ENCODE results near the gene MUC2.

The MUC2 gene

GRCh38 chr11:1106387-1106786 is 31.7 kb downstream of the MUC2 start:
- H3K4me3 ChIP-seq (ENCODE audit: low read depth, low read length), result no peak overlapping the region
- H3K4me1 ChIP-seq, result no peaks in the 10 kb centered on the region
- no peaks in the 10 kb centered on the region for H3K27me3 ChIP-seq
- DNase-seq, result no peak
- H3K36me3 ChIP-seq, result no peaks in the 10 kb centered on the region
- H3K9me3 ChIP-seq, result no peaks in the 10 kb centered on the region
- no peak for TF ChIP-seq CTCF (IDR thresholded peaks at IDR 0.05; ENCODE audit: low read depth, low read length)

DNA sequence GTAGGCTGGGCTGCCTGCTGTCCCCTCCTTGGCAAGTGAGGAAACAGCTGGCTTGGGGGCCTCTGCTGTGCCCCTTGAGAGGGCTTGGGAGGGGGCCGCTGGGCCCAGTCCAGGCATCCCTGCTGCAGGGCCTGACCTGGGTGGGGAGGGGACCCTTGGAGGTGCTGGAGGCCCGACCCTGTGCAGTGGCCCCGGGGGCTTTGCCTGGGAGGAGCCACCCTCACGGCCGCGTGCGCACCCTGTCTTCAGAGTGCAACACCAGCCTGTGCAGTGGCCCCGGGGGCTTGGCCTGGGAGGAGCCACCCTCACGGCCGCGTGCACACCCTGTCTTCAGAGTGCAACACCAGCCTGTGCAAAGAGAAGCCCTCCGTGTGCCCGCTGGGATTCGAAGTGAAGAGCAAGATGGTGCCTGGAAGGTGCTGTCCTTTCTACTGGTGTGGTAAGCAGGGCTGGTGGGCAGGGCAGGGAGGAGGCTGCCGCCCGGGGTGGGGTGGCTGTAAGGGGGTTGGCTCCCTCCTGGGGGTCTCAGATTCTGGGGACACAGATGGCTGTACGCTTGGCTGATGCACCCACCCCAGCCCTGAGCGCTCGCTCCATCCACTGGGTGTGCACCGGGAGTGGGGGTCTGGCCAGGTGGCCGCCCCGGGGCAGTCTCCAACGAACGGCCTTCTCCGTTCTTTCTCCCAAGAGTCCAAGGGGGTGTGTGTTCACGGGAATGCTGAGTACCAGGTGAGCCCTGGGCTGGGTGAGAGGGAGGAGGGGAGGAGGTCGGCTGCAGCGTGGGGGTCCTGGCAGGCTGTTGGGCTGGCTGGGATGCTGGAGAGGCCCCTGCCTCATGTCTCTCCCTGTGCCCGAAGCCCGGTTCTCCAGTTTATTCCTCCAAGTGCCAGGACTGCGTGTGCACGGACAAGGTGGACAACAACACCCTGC is 32.9 kb downstream of the MUC2 start:
- no peaks in the 10 kb centered on the region for H3K9me3 ChIP-seq
- no peak for DNase-seq

GRCh38 chr11:1108246-1108900 is 33.7 kb downstream of the MUC2 start:
- Histone ChIP-seq H3K9me3 (no peaks in the 10 kb centered on the region), H3K4me1 (no peaks in the 10 kb centered on the region), H3K27me3 (no peaks in the 10 kb centered on the region), H3K36me3 (no peaks in the 10 kb centered on the region), H3K4me3 (ENCODE audit: low read depth, low read length) (no peak overlapping the region)
- DNase-seq, result no peak
- TF ChIP-seq CTCF (IDR thresholded peaks at IDR 0.05; ENCODE audit: low read depth, low read length), result no peak

More for the DNA sequence above, 32.9 kb downstream of the MUC2 start:
- no peaks in the 10 kb centered on the region for H3K4me1 ChIP-seq
- H3K4me3 ChIP-seq (ENCODE audit: low read depth, low read length), result no peak overlapping the region
- H3K36me3 ChIP-seq, result no peaks in the 10 kb centered on the region
- H3K27me3 ChIP-seq, result no peaks in the 10 kb centered on the region
- TF ChIP-seq CTCF (IDR thresholded peaks at IDR 0.05; ENCODE audit: low read depth, low read length), result no peak

DNA sequence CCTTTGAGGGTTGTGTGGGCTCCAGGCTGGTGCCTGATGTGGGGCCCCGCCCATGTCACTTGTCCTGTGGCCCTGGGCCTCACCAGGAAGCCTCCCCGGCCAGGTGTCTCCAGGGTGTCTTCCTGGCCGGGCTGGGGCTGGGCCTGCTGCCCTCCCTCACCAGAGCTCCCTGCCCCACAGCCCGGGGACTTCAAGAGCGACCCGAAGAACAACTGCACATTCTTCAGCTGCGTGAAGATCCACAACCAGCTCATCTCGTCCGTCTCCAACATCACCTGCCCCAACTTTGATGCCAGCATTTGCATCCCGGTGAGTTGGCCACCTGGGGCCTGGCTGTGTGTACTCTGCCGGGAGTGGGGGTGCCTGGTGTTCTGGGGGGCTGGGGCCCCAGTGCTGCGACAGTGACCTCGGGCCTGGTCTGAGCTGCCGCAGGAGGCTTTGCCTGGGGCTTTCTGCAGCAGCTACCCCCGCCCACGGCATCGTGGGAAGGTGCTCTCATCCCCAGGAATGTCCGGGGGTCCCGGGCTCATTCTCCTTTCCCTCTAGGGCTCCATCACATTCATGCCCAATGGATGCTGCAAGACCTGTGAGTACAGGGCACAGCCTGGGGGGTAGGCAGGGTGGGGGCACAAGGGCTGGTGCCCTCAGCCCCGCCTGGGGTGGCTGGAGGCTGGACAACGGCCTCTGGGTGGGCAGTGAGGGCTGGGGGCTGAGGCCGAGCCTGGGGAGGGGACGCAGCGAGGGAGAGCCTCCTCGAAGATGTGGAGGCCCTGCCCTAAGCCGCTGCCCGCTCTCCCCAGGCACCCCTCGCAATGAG is 34.6 kb downstream of the MUC2 start:
- Histone ChIP-seq H3K4me3 (ENCODE audit: low read depth, low read length) (no peak overlapping the region), H3K9me3 (no peaks in the 10 kb centered on the region), H3K4me1 (no peaks in the 10 kb centered on the region), H3K36me3 (no peaks in the 10 kb centered on the region), H3K27me3 (no peaks in the 10 kb centered on the region)
- no peak for TF ChIP-seq CTCF (IDR thresholded peaks at IDR 0.05; ENCODE audit: low read depth, low read length)
- no peak for DNase-seq

DNA sequence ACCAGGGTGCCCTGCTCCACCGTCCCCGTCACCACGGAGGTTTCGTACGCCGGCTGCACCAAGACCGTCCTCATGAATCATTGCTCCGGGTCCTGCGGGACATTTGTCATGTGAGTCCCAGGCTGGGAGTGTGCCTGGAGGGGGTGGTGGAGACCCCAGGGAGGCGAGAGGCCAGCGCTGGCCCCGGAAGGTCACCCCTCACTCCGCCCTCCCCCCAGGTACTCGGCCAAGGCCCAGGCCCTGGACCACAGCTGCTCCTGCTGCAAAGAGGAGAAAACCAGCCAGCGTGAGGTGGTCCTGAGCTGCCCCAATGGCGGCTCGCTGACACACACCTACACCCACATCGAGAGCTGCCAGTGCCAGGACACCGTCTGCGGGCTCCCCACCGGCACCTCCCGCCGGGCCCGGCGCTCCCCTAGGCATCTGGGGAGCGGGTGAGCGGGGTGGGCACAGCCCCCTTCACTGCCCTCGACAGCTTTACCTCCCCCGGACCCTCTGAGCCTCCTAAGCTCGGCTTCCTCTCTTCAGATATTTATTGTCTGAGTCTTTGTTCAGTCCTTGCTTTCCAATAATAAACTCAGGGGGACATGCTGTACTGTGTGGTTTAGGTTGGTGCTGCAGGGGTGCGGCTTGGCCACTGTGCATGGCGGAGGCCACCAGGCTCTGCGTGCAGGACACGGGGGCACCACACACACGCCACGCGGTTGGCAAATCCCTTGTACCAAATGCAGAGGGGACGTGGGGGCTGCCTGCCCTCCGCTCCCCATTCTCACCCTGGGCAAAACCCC is 35.4 kb downstream of the MUC2 start:
- no peaks in the 10 kb centered on the region for H3K27me3 ChIP-seq
- peak; percentile 3 for DNase-seq
- no peaks in the 10 kb centered on the region for H3K36me3 ChIP-seq
- H3K9me3 ChIP-seq, result no peaks in the 10 kb centered on the region
- TF ChIP-seq CTCF (IDR thresholded peaks at IDR 0.05; ENCODE audit: low read depth, low read length), result no peak
- no peaks in the 10 kb centered on the region for H3K4me1 ChIP-seq
- no peak overlapping the region for H3K4me3 ChIP-seq (ENCODE audit: low read depth, low read length)

Data from BE2C (cell line).